Left ventricle myocardium inferior (tissue), 1 donor: Measurements from ENCODE around the gene BUD31. TPM values are rescaled to one million over a fixed set of nuclear protein-coding genes. Genes with fewer than 3 reads are reported as not detected.
"Not testable (repeated sequence)": the region's sequence is repeated elsewhere in the genome, so short reads cannot be mapped to it uniquely, and the experiment has no call there.

Source experiments
- DNase-seq: peaks from one replicate; pipeline ENCODE4 v3.0.0-alpha.2; 2020
- H3K27ac ChIP-seq: fragments of 200-600 bp; replicated peaks from 2 replicates; pipeline ENCODE4 v1.8.0; 2021
- H3K27me3 ChIP-seq: fragments of 200-600 bp; 2 replicates; pipeline ENCODE4 v1.8.0; 2021; ENCODE audit warnings: low read depth
- H3K36me3 ChIP-seq: fragments of 200-600 bp; 2 replicates; pipeline ENCODE4 v1.8.0; 2021
- H3K4me1 ChIP-seq: fragments of 200-600 bp; 2 replicates; pipeline ENCODE4 v1.8.0; 2021
- H3K4me3 ChIP-seq: fragments of 200-600 bp; 2 replicates; pipeline ENCODE4 v1.8.0; 2021; ENCODE audit warnings: mild to moderate bottlenecking, moderate library complexity
- H3K9me3 ChIP-seq: fragments of 200-600 bp; replicated peaks from 2 replicates; pipeline ENCODE4 v1.8.0; 2021
- intact Hi-C: fragments of 100-400 bp; cut with micrococcal nuclease; formaldehyde crosslinking; loops from one replicate; pipeline ENCODE4 v1.11.0; 2022
- total RNA-seq: library from RNA; stranded (reverse); fragmentation: NEBNext Ultra II Directional; extraction: Animal tissue kit (Norgen Biotek cat#: 25700); gene quantifications from one replicate; pipeline ENCODE4 v1.2.1, GENCODE V29; 2021
- TF ChIP-seq, protein P1 (sequence below): fragments of 200-600 bp; IDR thresholded peaks from 2 replicates; pipeline ENCODE4 v1.8.0; 2021; ENCODE audit warnings: antibody characterized with exemption, mild to moderate bottlenecking, borderline replicate concordance
- donor health status: DM: no; HTN: yes; CAD: no; lungs with severe emphysema.

BUD31 gene
- total RNA-seq, 1 donor from 2014 or later, result 43.9 TPM

DNA sequence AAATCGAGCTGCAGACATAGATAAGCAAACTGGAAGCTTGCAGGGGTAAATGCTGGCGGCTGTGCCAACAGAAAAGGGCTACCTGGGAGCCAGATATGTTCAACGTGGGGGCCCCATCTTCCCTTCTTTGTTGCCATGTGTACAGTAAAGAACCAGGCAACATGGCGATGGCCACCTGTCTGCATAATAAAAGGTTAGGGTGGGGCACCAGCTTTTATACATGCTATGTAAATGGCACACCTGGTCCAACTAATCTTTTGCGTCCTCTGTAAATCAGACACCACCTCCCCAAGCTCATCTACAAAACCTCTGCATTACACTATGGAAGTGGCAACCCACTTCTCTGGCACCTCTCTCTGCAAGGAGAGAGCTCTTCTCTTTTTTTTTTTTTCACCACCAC, 13.9 kb downstream of the BUD31 start:
- intact Hi-C loops, result no loop called here
- Histone ChIP-seq H3K27me3 (no peaks in the 10 kb centered on the region), H3K9me3 (no peaks in the 10 kb centered on the region), H3K27ac (no peak overlapping the region), H3K4me3 (no peak overlapping the region), H3K36me3 (peaks cover 64% of the 10 kb centered on the region), H3K4me1 (no peaks in the 10 kb centered on the region)
- TF ChIP-seq, protein P1, sequence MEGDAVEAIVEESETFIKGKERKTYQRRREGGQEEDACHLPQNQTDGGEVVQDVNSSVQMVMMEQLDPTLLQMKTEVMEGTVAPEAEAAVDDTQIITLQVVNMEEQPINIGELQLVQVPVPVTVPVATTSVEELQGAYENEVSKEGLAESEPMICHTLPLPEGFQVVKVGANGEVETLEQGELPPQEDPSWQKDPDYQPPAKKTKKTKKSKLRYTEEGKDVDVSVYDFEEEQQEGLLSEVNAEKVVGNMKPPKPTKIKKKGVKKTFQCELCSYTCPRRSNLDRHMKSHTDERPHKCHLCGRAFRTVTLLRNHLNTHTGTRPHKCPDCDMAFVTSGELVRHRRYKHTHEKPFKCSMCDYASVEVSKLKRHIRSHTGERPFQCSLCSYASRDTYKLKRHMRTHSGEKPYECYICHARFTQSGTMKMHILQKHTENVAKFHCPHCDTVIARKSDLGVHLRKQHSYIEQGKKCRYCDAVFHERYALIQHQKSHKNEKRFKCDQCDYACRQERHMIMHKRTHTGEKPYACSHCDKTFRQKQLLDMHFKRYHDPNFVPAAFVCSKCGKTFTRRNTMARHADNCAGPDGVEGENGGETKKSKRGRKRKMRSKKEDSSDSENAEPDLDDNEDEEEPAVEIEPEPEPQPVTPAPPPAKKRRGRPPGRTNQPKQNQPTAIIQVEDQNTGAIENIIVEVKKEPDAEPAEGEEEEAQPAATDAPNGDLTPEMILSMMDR, result no peak
- DNase-seq, result no peak

DNA sequence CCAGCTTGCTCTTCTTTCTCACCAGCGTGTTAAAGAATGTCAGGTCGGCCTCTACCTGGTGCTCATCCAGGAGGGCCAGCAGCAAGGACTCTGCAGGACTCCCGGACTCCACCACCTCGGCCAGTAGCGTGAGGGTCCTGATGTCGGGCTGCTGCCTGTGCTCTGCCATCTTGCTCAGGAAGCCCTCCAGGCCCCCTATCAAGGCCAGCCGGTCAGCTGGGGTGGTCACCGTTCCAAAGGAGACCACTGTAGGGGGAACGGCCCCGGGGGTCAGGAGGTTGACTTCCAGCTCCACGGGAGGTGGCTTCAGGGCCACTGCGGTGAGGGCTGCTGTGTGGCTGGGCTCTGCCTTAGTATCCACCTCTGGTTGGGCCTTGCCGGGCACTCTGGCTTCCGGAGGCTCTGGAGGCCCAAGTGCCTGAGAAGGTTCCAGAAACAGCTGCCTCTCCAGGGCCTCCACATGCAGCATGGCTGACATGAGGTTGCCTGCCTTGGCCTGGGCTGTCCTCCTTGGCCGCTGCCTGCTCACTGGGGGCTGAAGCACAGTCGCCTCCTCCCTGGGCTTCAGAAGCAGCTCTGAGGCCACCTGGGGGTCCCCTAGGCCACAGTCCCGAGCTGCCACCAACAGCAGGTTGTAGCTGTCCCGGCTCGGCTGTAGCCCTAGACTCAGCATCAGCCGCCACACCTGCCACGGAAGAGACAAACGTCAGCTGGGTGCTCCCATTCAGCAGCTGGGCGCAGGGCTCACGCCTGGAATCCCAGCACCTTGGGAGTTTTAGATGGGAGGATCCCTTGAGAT, 16.4 kb downstream of the BUD31 start:
- intact Hi-C loops, result no loop called here
- DNase-seq, result no peak

DNA sequence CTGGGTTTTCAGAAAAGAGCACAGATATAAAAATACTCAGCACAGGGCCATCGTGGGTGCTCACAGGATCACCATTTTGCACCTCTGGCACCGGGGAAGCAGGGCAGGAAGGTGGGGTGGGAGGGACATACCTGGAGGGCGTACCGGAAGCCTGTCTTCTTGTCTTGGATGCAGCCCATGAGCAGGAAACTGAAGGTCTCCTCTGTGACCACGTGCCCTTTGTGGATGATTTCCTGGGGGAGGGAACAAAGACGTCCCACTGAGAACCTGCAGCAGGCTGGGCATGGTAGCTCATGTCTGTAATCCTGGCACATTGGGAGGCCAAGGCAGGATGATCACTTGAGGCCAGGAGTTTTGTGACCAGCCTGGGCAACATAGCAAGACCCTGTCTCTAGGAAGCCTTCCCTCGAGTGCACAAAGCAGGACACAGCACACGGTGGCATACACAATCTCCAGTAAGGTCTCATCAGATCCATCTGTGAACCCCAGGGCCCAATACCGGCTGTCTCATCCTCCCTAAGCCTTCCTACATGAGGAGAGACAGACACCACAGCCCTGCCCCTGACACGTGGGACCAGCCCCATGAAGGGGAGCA, 20.3 kb downstream of the BUD31 start:
- peaks cover 75% of the 10 kb centered on the region for H3K36me3 ChIP-seq
- no peaks in the 10 kb centered on the region for H3K9me3 ChIP-seq
- intact Hi-C loops, result no loop called here
- DNase-seq, result no peak
- TF ChIP-seq, protein P1, result no peak
- H3K27me3 ChIP-seq, result no peaks in the 10 kb centered on the region
- no peaks in the 10 kb centered on the region for H3K4me1 ChIP-seq
- no peak overlapping the region for H3K27ac ChIP-seq
- no peak overlapping the region for H3K4me3 ChIP-seq

More for the DNA sequence above, 16.4 kb downstream of the BUD31 start:
- TF ChIP-seq, protein P1, result no peak
- no peaks in the 10 kb centered on the region for H3K4me1 ChIP-seq
- peaks cover 62% of the 10 kb centered on the region for H3K36me3 ChIP-seq
- H3K27me3 ChIP-seq, result no peaks in the 10 kb centered on the region
- H3K27ac ChIP-seq, result no peak overlapping the region
- no peak overlapping the region for H3K4me3 ChIP-seq
- H3K9me3 ChIP-seq, result no peaks in the 10 kb centered on the region

DNA sequence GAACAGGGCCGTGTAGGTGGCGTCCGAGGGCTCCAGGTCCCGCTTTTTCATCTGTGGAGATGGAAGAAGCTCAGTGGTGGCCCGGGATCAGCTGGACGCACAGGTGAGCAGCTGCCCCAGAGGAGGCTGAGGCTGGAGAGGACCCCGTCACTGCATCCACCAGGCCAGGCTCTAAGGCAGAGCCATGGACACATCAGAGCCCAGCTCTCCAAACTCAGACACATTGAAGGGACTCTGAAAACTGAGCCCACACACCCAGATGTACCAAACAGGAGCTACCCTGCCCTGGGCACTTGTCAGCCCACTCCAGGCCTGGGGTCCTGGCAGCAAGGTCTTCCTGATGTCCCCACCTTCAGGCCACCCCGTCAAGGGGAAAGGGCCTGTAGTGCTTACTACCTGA, 21.0 kb downstream of the BUD31 start:
- TF ChIP-seq, protein P1, result no peak
- peaks cover 75% of the 10 kb centered on the region for H3K36me3 ChIP-seq
- intact Hi-C loops, result no loop called here

GRCh38 chr7:99431756-99432540, 23.2 kb downstream of the BUD31 start:
- H3K27me3 ChIP-seq, H3K27ac ChIP-seq, intact Hi-C loops, DNase-seq, H3K4me1 ChIP-seq, H3K9me3 ChIP-seq, H3K4me3 ChIP-seq: not testable (repeated sequence)
- peaks cover 74% of the 10 kb centered on the region for H3K36me3 ChIP-seq

More for the DNA sequence above, 21.0 kb downstream of the BUD31 start:
- no peaks in the 10 kb centered on the region for H3K9me3 ChIP-seq
- DNase-seq, result no peak
- no peaks in the 10 kb centered on the region for H3K4me1 ChIP-seq
- H3K4me3 ChIP-seq, result no peak overlapping the region
- no peaks in the 10 kb centered on the region for H3K27me3 ChIP-seq
- no peak overlapping the region for H3K27ac ChIP-seq
